WTC11 (cell line): Measurements from ENCODE around the gene TSPAN17. TPM values are rescaled to one million over a fixed set of nuclear protein-coding genes. Genes with fewer than 3 reads are reported as not detected.
A peak's percentile ranks its signal among the peaks of the same experiment; 100 is the strongest.

ENCODE experiments used
- CBFB ChIP-seq: sonication (generic); formaldehyde crosslinking; IDR thresholded peaks from 2 replicates; pipeline ENCODE4 v1.8.1; 2022; ENCODE audit warnings: mild to moderate bottlenecking, low read depth, missing genetic modification reagents
- ELF4 ChIP-seq: sonication (generic); formaldehyde crosslinking; IDR thresholded peaks from 2 replicates; pipeline ENCODE4 v1.8.1; 2022; ENCODE audit warnings: low read depth, mild to moderate bottlenecking, moderate library complexity, missing genetic modification reagents
- EMX1 ChIP-seq: fragments of 250-450 bp; sonication (Bioruptor Pico); IDR thresholded peaks from 2 replicates; pipeline ENCODE4 v1.8.0; 2021; ENCODE audit warnings: mild to moderate bottlenecking
- ESRRA ChIP-seq: sonication (generic); formaldehyde crosslinking; IDR thresholded peaks from 2 replicates; pipeline ENCODE4 v1.8.1; 2022; ENCODE audit warnings: mild to moderate bottlenecking, missing genetic modification reagents, borderline replicate concordance
- ETV6 ChIP-seq: sonication (generic); formaldehyde crosslinking; IDR thresholded peaks from 2 replicates; pipeline ENCODE4 v1.8.1; 2022; ENCODE audit warnings: mild to moderate bottlenecking, missing genetic modification reagents
- JUN ChIP-seq: sonication (generic); formaldehyde crosslinking; IDR thresholded peaks from 2 replicates; pipeline ENCODE4 v1.8.0; 2023; ENCODE audit warnings: mild to moderate bottlenecking, missing genetic modification reagents
- NFYB ChIP-seq: sonication (generic); formaldehyde crosslinking; conservative IDR thresholded peaks from 2 replicates; pipeline ENCODE4 v1.8.0; 2022; ENCODE audit warnings: low read depth, missing genetic modification reagents
- NR1H2 ChIP-seq: sonication (generic); formaldehyde crosslinking; IDR thresholded peaks from 2 replicates; pipeline ENCODE4 v1.9.0; 2021; ENCODE audit warnings: mild to moderate bottlenecking, moderate library complexity, missing genetic modification reagents
- NR3C1 ChIP-seq: sonication (generic); formaldehyde crosslinking; conservative IDR thresholded peaks from 2 replicates; pipeline ENCODE4 v1.8.1; 2023; ENCODE audit warnings: low read depth, mild to moderate bottlenecking, missing genetic modification reagents
- RELA ChIP-seq: sonication (generic); formaldehyde crosslinking; IDR thresholded peaks from 2 replicates; pipeline ENCODE4 v1.8.1; 2022; ENCODE audit warnings: missing genetic modification reagents, mild to moderate bottlenecking, borderline replicate concordance
- SMAD3 ChIP-seq: sonication (generic); formaldehyde crosslinking; IDR thresholded peaks from 2 replicates; pipeline ENCODE4 v1.8.0; 2022; ENCODE audit warnings: missing genetic modification reagents, mild to moderate bottlenecking, borderline replicate concordance
- SMAD4 ChIP-seq: sonication (generic); formaldehyde crosslinking; IDR thresholded peaks from 2 replicates; pipeline ENCODE4 v1.8.0; 2022; ENCODE audit warnings: mild to moderate bottlenecking, missing genetic modification reagents
- TEAD1 ChIP-seq: sonication (generic); formaldehyde crosslinking; IDR thresholded peaks from 2 replicates; pipeline ENCODE4 v1.8.0; 2022; ENCODE audit warnings: mild to moderate bottlenecking, missing genetic modification reagents
- ZBTB21 ChIP-seq: sonication (generic); formaldehyde crosslinking; IDR thresholded peaks from 2 replicates; pipeline ENCODE4 v1.8.1; 2023; ENCODE audit warnings: mild to moderate bottlenecking, missing genetic modification reagents, borderline replicate concordance
- ZNF138 ChIP-seq: sonication (generic); formaldehyde crosslinking; conservative IDR thresholded peaks from 2 replicates; pipeline ENCODE4 v1.8.1; 2022; ENCODE audit warnings: mild to moderate bottlenecking, moderate library complexity, missing genetic modification reagents
- ZNF232 ChIP-seq: sonication (generic); formaldehyde crosslinking; IDR thresholded peaks from 2 replicates; pipeline ENCODE4 v1.8.0; 2022; ENCODE audit warnings: mild to moderate bottlenecking, missing genetic modification reagents
- ZNF263 ChIP-seq: sonication (generic); formaldehyde crosslinking; IDR thresholded peaks from 2 replicates; pipeline ENCODE4 v1.8.1; 2022; ENCODE audit warnings: low read depth, mild to moderate bottlenecking, moderate library complexity, missing genetic modification reagents
- ZNF396 ChIP-seq: fragments of 250-450 bp; sonication (Bioruptor Pico); IDR thresholded peaks from 2 replicates; pipeline ENCODE4 v1.8.0; 2021; ENCODE audit warnings: mild to moderate bottlenecking, moderate library complexity, borderline replicate concordance
- ZNF423 ChIP-seq: fragments of 250-450 bp; sonication (Bioruptor Pico); IDR thresholded peaks from 2 replicates; pipeline ENCODE4 v2.1.2; 2022; ENCODE audit warnings: mild to moderate bottlenecking, moderate library complexity
- ZNF671 ChIP-seq: fragments of 250-450 bp; sonication (Bioruptor Pico); IDR thresholded peaks from 2 replicates; pipeline ENCODE4 v1.8.0; 2021; ENCODE audit warnings: mild to moderate bottlenecking
- total RNA-seq: library from RNA; stranded (reverse); gene quantifications from 3 replicates; pipeline ENCODE4 v1.2.3, GENCODE V29; 2021
- TF ChIP-seq, protein P1 (sequence below): sonication (generic); formaldehyde crosslinking; IDR thresholded peaks from 2 replicates; pipeline ENCODE4 v1.8.1; 2022; ENCODE audit warnings: mild to moderate bottlenecking, missing genetic modification reagents, moderate library complexity, borderline replicate concordance
- TF ChIP-seq, protein P2 (sequence below): sonication (generic); formaldehyde crosslinking; IDR thresholded peaks from 2 replicates; pipeline ENCODE4 v1.8.0; 2022; ENCODE audit warnings: mild to moderate bottlenecking, missing genetic modification reagents
- TF ChIP-seq, protein P3 (sequence below): fragments of 200-600 bp; IDR thresholded peaks from 2 replicates; pipeline ENCODE4 v1.8.0; 2022; ENCODE audit warnings: antibody characterized with exemption
- TF ChIP-seq, protein P4 (sequence below): sonication (generic); formaldehyde crosslinking; IDR thresholded peaks from 2 replicates; pipeline ENCODE4 v1.8.1; 2022; ENCODE audit warnings: mild to moderate bottlenecking, moderate library complexity, missing genetic modification reagents
- TF ChIP-seq, protein P5 (sequence below): sonication (generic); formaldehyde crosslinking; IDR thresholded peaks from 2 replicates; pipeline ENCODE4 v1.8.1; 2023; ENCODE audit warnings: mild to moderate bottlenecking, moderate library complexity, missing genetic modification reagents
- TF ChIP-seq, protein P6 (sequence below): sonication (generic); formaldehyde crosslinking; IDR thresholded peaks from 2 replicates; pipeline ENCODE4 v1.8.1; 2023; ENCODE audit warnings: mild to moderate bottlenecking, missing genetic modification reagents, moderate library complexity
- TF ChIP-seq, protein P7 (sequence below): sonication (generic); formaldehyde crosslinking; IDR thresholded peaks from 2 replicates; pipeline ENCODE4 v1.8.0; 2022; ENCODE audit warnings: mild to moderate bottlenecking, missing genetic modification reagents
- TF ChIP-seq, protein P8 (sequence below): sonication (generic); formaldehyde crosslinking; IDR thresholded peaks from 2 replicates; pipeline ENCODE4 v1.8.1; 2022; ENCODE audit warnings: low read depth, mild to moderate bottlenecking, moderate library complexity, missing genetic modification reagents, borderline replicate concordance

The TSPAN17 gene
- total RNA-seq, 1 experiment from 2014 or later = 47.8 TPM

DNA sequence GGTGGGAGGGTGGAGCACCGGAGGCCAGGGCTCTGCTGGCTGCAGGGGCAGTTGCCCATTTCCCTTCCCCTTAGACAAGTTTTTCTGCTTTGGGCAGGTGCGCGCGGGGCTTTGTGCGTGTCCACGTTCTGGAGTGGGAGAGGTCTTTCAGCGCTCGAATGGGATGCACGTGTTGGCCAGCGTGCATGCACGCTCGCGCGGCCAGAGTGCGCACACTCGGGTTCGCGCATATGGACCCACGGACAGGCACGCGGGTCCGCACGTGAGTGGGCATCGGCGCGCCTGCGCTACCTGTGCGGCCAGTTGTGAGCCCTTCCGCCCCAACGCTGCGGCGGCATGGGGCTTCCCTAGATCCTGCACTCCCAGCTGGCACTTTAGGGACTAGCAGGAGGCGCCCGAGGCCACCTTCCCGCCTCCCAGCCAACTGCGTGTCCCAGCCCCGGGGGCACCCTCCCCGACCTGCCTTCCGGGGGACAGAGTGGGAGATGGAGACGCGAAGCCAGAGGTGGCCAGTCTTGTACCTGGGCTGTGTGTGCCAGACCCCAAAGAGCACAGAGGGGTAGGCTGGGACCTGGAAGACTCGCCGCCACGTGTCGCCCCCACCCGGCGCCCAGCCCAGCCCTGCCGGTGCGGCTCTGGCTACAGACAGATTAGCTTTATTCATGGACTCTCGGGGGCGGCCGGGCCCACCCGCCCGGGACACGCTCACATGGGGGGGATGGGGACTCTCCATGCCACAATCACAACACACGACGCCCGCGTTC, 27.5 kb upstream of the TSPAN17 start (continued):
- TF ChIP-seq NR3C1 (CRISPR knock-in tag) (no peak), CBFB (CRISPR knock-in tag) (no peak), NR1H2 (CRISPR knock-in tag) (no peak), ZNF423 (CRISPR knock-in tag) (no peak), ZNF671 (no peak), ETV6 (CRISPR knock-in tag) (no peak), NFYB (no peak), ZNF138 (CRISPR knock-in tag) (peak; percentile 83; the same call in 1 of the 2 replicates), RELA (CRISPR knock-in tag) (no peak), ZNF396 (CRISPR knock-in tag) (no peak), ZNF232 (CRISPR knock-in tag) (no peak), ESRRA (CRISPR knock-in tag) (no peak), JUN (CRISPR knock-in tag) (no peak), SMAD4 (CRISPR knock-in tag) (no peak), ZNF263 (CRISPR knock-in tag) (no peak), TEAD1 (CRISPR knock-in tag) (peak; percentile 55; the same call in 1 of the 2 replicates), SMAD3 (CRISPR knock-in tag) (no peak), ELF4 (CRISPR knock-in tag) (peak; percentile 47; the same call in 1 of the 2 replicates), EMX1 (CRISPR knock-in tag) (no peak), ZBTB21 (CRISPR knock-in tag) (0 out of 2 replicates have a peak, but pooled peaks have one; percentile 65)
- TF ChIP-seq, protein P1, sequence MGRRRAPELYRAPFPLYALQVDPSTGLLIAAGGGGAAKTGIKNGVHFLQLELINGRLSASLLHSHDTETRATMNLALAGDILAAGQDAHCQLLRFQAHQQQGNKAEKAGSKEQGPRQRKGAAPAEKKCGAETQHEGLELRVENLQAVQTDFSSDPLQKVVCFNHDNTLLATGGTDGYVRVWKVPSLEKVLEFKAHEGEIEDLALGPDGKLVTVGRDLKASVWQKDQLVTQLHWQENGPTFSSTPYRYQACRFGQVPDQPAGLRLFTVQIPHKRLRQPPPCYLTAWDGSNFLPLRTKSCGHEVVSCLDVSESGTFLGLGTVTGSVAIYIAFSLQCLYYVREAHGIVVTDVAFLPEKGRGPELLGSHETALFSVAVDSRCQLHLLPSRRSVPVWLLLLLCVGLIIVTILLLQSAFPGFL (CRISPR knock-in tag) = no peak
- TF ChIP-seq, protein P2, sequence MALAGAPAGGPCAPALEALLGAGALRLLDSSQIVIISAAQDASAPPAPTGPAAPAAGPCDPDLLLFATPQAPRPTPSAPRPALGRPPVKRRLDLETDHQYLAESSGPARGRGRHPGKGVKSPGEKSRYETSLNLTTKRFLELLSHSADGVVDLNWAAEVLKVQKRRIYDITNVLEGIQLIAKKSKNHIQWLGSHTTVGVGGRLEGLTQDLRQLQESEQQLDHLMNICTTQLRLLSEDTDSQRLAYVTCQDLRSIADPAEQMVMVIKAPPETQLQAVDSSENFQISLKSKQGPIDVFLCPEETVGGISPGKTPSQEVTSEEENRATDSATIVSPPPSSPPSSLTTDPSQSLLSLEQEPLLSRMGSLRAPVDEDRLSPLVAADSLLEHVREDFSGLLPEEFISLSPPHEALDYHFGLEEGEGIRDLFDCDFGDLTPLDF (CRISPR knock-in tag) = no peak
- TF ChIP-seq, protein P3, sequence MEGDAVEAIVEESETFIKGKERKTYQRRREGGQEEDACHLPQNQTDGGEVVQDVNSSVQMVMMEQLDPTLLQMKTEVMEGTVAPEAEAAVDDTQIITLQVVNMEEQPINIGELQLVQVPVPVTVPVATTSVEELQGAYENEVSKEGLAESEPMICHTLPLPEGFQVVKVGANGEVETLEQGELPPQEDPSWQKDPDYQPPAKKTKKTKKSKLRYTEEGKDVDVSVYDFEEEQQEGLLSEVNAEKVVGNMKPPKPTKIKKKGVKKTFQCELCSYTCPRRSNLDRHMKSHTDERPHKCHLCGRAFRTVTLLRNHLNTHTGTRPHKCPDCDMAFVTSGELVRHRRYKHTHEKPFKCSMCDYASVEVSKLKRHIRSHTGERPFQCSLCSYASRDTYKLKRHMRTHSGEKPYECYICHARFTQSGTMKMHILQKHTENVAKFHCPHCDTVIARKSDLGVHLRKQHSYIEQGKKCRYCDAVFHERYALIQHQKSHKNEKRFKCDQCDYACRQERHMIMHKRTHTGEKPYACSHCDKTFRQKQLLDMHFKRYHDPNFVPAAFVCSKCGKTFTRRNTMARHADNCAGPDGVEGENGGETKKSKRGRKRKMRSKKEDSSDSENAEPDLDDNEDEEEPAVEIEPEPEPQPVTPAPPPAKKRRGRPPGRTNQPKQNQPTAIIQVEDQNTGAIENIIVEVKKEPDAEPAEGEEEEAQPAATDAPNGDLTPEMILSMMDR = no peak
- TF ChIP-seq, protein P4, sequence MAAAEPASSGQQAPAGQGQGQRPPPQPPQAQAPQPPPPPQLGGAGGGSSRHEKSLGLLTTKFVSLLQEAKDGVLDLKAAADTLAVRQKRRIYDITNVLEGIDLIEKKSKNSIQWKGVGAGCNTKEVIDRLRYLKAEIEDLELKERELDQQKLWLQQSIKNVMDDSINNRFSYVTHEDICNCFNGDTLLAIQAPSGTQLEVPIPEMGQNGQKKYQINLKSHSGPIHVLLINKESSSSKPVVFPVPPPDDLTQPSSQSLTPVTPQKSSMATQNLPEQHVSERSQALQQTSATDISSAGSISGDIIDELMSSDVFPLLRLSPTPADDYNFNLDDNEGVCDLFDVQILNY (CRISPR knock-in tag) = peak; percentile 62
- TF ChIP-seq, protein P5, sequence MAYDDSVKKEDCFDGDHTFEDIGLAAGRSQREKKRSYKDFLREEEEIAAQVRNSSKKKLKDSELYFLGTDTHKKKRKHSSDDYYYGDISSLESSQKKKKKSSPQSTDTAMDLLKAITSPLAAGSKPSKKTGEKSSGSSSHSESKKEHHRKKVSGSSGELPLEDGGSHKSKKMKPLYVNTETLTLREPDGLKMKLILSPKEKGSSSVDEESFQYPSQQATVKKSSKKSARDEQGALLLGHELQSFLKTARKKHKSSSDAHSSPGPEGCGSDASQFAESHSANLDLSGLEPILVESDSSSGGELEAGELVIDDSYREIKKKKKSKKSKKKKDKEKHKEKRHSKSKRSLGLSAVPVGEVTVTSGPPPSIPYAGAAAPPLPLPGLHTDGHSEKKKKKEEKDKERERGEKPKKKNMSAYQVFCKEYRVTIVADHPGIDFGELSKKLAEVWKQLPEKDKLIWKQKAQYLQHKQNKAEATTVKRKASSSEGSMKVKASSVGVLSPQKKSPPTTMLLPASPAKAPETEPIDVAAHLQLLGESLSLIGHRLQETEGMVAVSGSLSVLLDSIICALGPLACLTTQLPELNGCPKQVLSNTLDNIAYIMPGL (CRISPR knock-in tag) = peak; percentile 72
- TF ChIP-seq, protein P6, sequence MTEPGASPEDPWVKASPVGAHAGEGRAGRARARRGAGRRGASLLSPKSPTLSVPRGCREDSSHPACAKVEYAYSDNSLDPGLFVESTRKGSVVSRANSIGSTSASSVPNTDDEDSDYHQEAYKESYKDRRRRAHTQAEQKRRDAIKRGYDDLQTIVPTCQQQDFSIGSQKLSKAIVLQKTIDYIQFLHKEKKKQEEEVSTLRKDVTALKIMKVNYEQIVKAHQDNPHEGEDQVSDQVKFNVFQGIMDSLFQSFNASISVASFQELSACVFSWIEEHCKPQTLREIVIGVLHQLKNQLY (CRISPR knock-in tag) = no peak
- TF ChIP-seq, protein P7, sequence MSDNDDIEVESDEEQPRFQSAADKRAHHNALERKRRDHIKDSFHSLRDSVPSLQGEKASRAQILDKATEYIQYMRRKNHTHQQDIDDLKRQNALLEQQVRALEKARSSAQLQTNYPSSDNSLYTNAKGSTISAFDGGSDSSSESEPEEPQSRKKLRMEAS (CRISPR knock-in tag) = peak; percentile 85
- TF ChIP-seq, protein P8, sequence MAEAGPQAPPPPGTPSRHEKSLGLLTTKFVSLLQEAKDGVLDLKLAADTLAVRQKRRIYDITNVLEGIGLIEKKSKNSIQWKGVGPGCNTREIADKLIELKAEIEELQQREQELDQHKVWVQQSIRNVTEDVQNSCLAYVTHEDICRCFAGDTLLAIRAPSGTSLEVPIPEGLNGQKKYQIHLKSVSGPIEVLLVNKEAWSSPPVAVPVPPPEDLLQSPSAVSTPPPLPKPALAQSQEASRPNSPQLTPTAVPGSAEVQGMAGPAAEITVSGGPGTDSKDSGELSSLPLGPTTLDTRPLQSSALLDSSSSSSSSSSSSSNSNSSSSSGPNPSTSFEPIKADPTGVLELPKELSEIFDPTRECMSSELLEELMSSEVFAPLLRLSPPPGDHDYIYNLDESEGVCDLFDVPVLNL (CRISPR knock-in tag) = no peak
